22Rv1 (cell line): ENCODE data around the gene ABLIM2.

Experiments
- H3K27ac ChIP-seq: fragments of 450-650 bp; 2 replicates; pipeline ENCODE4 v1.5.1; 2017
- ZFX ChIP-seq: fragments of 450-650 bp; IDR thresholded peaks from 2 replicates; pipeline ENCODE4 v1.6.1; 2017; ENCODE audit warnings: antibody characterized with exemption, borderline replicate concordance
- TF ChIP-seq, protein P1 (sequence below): fragments of 450-650 bp; IDR thresholded peaks from 2 replicates; pipeline ENCODE4 v1.5.1; 2017; ENCODE audit warnings: mild to moderate bottlenecking

Gene ABLIM2

DNA sequence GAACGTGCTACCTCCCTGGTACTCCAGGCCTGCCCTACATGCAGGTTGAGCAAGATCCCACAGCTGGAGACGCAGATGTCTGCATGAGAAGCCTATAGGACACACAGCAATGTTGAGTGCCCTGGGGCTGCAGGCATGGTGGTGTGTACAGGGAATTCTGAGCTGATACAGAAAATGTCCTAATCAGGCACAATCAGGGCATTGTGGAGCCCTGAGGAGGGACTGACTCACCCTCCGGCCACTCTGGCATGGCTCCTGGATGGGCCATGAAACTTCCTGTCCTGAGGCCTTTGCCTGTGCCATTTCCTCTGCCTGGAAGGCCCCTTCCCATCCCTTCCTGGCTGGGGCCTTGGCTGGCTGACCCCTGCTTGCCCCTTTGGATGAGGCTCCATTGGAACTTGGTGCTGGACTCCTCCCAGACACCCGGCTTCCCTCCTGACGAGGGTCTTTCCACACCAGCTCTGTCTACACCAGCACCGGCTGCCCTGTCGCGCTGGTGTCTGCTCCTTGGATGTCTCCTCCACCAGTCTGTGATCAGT, 202.3 kb downstream of the ABLIM2 start:
- TF ChIP-seq ZFX, result no peak
- TF ChIP-seq, protein P1, sequence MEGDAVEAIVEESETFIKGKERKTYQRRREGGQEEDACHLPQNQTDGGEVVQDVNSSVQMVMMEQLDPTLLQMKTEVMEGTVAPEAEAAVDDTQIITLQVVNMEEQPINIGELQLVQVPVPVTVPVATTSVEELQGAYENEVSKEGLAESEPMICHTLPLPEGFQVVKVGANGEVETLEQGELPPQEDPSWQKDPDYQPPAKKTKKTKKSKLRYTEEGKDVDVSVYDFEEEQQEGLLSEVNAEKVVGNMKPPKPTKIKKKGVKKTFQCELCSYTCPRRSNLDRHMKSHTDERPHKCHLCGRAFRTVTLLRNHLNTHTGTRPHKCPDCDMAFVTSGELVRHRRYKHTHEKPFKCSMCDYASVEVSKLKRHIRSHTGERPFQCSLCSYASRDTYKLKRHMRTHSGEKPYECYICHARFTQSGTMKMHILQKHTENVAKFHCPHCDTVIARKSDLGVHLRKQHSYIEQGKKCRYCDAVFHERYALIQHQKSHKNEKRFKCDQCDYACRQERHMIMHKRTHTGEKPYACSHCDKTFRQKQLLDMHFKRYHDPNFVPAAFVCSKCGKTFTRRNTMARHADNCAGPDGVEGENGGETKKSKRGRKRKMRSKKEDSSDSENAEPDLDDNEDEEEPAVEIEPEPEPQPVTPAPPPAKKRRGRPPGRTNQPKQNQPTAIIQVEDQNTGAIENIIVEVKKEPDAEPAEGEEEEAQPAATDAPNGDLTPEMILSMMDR, result no peak
- no peak overlapping the region for H3K27ac ChIP-seq

DNA sequence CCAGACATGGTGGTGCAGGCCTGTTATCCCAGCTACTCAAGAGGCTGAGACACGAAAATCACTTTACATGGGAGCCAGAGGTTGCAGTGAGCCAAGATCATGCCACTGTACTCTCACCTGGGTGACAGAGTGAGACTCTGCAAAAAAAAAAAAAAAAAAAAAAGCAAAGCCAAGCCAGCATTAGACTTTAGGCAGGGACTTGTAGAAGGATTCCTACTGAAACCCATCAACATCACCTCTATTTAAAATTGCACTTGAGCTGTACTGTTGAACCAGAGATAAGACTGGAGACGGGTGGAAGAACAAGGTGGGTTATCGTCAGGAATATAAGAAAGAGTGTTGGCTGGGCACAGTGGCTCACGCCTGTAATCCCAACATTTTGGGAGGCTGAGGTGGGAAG, 203.2 kb downstream of the ABLIM2 start:
- H3K27ac ChIP-seq, result no peak overlapping the region
- TF ChIP-seq, protein P1, result no peak
- no peak for TF ChIP-seq ZFX

DNA sequence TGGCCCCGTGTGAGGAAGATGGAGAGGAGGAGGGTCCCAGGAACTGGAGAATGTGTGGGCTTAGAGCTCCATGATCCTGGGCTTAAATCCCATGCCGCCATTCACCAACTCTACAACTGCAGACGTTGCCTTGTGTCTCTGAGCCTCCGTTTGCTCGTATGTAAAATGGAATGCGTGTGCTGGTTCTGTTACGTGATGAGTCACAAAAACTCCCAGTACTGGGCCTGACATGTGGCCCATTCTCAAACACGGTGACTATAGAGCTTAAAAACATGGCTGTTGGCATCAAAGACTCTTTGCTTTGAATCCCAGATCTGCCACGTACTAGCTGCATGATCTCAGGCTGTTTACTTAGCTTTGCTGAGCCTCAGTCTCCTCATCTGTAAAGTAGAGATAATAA, 206.0 kb downstream of the ABLIM2 start:
- no peak overlapping the region for H3K27ac ChIP-seq
- no peak for TF ChIP-seq ZFX
- TF ChIP-seq, protein P1, result no peak

DNA sequence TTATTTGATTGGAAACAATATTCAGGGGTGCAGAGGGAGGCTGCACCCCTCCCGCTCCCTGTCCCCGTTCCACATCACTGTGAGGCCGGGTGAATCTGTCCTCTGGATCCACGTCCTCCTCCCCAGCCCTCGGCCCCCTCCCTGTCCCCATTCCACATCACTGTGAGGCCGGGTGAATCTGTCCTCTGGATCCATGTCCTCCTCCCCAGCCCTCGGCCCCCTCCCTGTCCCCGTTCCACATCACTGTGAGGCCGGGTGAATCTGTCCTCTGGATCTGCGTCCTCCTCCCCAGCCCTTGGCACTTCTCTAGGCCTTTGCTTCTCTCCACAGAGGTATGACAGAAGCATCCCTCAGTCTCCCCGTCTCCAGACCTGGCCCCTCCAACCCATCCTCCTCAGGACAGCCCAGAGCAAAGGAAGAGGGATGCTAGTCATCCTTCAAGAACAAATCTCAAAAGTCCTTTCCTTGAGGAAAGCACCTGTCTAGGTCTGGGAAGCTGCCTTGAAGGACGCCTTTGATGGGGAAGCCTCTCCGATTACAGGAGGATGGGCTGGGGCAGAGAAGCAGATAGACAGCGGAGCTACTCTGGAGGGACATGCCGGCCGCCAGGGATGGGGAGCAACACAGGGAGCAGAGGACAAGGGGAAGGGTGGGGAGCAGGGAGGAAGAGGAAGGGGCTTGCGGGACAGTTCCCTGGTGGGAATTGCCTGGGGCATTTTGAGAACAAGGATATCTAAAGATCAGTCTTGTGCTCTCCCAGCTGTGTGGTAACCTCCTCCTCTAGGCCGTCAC, 208.1 kb downstream of the ABLIM2 start:
- no peak overlapping the region for H3K27ac ChIP-seq
- TF ChIP-seq, protein P1, result no peak
- no peak for TF ChIP-seq ZFX

DNA sequence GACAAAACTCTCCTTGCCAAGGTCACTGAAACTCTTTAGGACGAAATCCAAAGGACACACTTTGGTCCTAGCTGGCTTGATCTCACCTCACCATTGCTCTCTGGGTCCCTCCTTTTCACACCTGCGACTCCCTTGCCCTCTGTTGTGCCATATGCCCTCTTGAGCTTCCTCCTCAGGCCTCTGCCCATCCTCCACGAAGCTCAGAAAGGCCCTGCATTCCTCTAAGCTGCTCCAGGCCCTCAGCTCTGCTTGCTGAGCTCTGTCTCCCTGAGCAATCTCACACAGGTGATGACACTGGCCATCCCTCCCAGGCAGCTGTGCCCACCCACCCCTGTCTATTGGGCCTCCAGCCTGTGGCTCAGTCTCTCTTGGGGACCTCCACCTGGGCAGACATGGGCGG, 208.9 kb downstream of the ABLIM2 start:
- no peak overlapping the region for H3K27ac ChIP-seq
- no peak for TF ChIP-seq ZFX
- TF ChIP-seq, protein P1, result no peak

DNA sequence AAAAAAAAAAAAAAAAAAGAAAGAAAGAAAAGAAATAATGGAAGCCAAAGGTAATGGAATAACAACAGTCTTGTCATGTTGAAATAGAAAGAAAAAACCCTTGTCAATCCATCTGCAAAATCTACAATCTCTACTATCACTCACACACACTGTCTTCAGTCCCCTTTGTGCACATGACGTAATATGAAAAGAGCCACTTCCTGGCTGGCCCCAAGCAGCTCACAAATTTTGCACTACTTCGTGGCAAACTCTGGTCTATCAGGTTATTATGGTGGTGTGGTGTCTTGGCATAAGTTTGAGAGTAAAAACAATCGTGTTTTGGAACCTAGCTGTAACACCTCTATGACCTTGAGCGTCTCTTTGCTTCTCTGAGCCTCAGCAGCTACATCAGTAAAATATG, 210.7 kb downstream of the ABLIM2 start:
- TF ChIP-seq ZFX, result no peak
- TF ChIP-seq, protein P1, result no peak
- H3K27ac ChIP-seq, result no peak overlapping the region

DNA sequence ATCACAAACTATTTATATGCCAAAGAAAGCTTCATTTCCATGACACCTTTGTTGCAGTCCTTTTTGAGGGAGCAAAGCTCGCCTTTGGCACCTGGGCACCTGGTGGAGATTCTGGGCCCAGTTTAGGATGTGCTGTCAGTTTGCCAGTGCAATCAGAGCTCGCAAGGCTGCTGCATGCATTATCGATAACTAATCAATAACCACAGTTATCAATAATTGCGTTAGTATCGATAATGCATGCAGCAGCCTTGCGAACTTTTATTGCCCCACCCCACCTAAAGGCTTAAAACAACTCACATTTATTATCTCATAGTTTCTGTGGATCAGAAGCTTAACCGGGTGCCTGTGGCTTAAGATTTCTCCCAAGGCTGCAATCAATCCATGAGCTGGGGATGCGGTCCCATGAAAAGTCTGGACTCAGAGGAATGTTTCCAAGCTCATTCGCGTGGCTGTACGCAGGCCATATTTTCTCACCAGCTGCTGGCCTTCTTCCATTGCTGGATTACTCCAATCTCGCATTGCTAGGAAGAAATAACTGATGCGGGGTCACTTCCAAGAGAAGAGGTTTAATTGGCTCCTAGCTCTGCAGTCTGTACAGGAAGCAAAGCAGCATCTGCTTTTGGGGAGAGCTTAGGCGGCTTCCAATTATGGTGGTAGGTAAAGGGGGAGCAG, 212.8 kb downstream of the ABLIM2 start:
- no peak overlapping the region for H3K27ac ChIP-seq
- TF ChIP-seq ZFX, result no peak
- TF ChIP-seq, protein P1, result no peak
